Adrenal gland (tissue), 12 donors: ENCODE data around the gene NEO1. TPM values are rescaled to one million over a fixed set of nuclear protein-coding genes. Genes with fewer than 3 reads are reported as not detected.

Experiments used
- DNase-seq, 7 donors: peaks; one replicate each; pipeline ENCODE4 v3.0.0-alpha.2; 2019 to 2020
- H3K27ac ChIP-seq, 5 donors: fragments of 200-600 bp; sonication (generic) in 4 of 5; 1 replicate in 3 of 5; 2 replicates in 2 of 5; pipeline versions ENCODE4 v1.5.1 to v1.8.0; 2016 to 2020; ENCODE audit warnings: mild to moderate bottlenecking in 1 of 5
- H3K27me3 ChIP-seq: fragments of 200-600 bp; 2 replicates; pipeline ENCODE4 v1.8.0; 2021
- H3K36me3 ChIP-seq, 2 donors: fragments of 200-600 bp; replicated peaks in 1 of 2; 1 replicate in 1 of 2; 2 replicates in 1 of 2; pipeline versions ENCODE4 v1.5.1 to v1.8.0; 2018 to 2022
- H3K4me1 ChIP-seq, 2 donors: fragments of 200-600 bp; replicated peaks in 1 of 2; 1 replicate in 1 of 2; 2 replicates in 1 of 2; pipeline versions ENCODE4 v1.5.1 to v1.8.0; 2018 to 2021
- H3K4me3 ChIP-seq, 4 donors: fragments of 200-600 bp; sonication (generic) in 3 of 4; one replicate each; pipeline ENCODE4 v1.5.1; 2016 to 2018
- H3K9me3 ChIP-seq, 3 donors: fragments of 200-600 bp; sonication (generic) in 1 of 3; replicated peaks in 1 of 3; 1 replicate in 2 of 3; 2 replicates in 1 of 3; pipeline versions ENCODE4 v1.5.1 to v1.8.0; 2016 to 2021
- CTCF ChIP-seq, 6 experiments: fragments of 450-650 bp in 4 of 6; fragments of 200-600 bp in 2 of 6; sonication (generic) in 1 of 6; IDR thresholded peaks; 1 replicate in 5 of 6; 2 replicates in 1 of 6; pipeline versions ENCODE4 v1.5.1 to v1.8.0; 2016 to 2021; ENCODE audit warnings: antibody characterized with exemption in 6 of 6, mild to moderate bottlenecking in 2 of 6, moderate library complexity in 1 of 6
- POLR2A ChIP-seq, 2 donors: fragments of 450-650 bp; IDR thresholded peaks; one replicate each; pipeline ENCODE4 v1.6.1; 2017; ENCODE audit warnings: antibody characterized with exemption in 2 of 2, mild to moderate bottlenecking in 2 of 2, moderate library complexity in 1 of 2
- WGBS, 4 donors: extraction: QIAGEN DNeasy Blood & Tissue Kit in 2 of 4; methylation state at CpG; one replicate each; pipeline versions ENCODE4 v1.1.5 to v1.1.7; 2013 to 2017; 5-methylcytosine and 5-hydroxymethylcytosine counted together
- intact Hi-C, 2 donors: fragments of 100-400 bp; cut with DNase I; formaldehyde crosslinking; loops; one replicate each; pipeline versions ENCODE4 v1.14.1 to v1.15.0; 2022 to 2023
- polyA plus RNA-seq, 3 donors: library from polyadenylated mRNA; stranded (reverse); fragments of 200-250 nt in 2 of 3; fragments of 350-450 nt in 1 of 3; fragmentation: Illumina TruSeq in 1 of 3; extraction: RNeasy Lipid Tissue Mini Kit (QIAGEN cat#74804) in 1 of 3; gene quantifications; one replicate each; pipeline ENCODE4 v1.2.3, GENCODE V29; 2013 to 2014
- total RNA-seq, 9 donors: library from RNA; depleted of rRNA in 4 of 9; stranded (reverse); fragments of >200 nt in 4 of 9; fragments of 120-200 nt in 1 of 9; fragmentation: NEBNext Ultra II Directional in 1 of 9; extraction: Animal tissue kit (Norgen Biotek cat#: 25700) in 1 of 9; gene quantifications; one replicate each; pipeline versions ENCODE4 v1.1.0 to v1.2.4, GENCODE V29; 2013 to 2023
- donor health status: healthy with polysubstance abuse.
- donor health status: Bipolar disorder and iron deficiency.
- donor health status: DM: yes; HTN: yes; CAD: no.
- donor health status: DM: no; HTN: no; CAD: no.
- donor health status: DM: no; HTN: no; CAD: no.
- donor health status: DM: yes; HTN: yes; CAD: no.

NEO1 gene
- total and polyA plus RNA-seq, 12 donors, result 5.7 to 28.6 (median 17.1) TPM

DNA sequence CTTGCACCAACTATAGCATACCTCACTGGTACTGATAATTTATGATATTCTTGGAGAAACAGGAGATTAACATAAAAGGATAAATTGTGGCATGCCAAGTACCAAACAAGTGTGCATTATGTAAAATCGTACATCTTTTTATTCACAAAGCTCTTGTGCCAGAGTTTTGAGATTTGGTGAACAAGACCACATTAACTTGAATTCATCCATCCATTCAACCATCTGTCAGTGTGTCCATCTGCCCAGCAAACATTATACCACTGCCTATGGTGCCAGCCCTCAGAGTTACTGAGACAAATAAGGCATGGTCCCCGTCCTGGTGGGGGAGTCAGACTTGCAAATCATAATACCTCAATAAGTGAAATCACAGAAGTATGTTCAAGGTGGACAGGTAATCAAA lies 17.0 kb upstream of the NEO1 start:
- intact Hi-C loops, result no loop called here
- Histone ChIP-seq H3K9me3 (no peaks in the 10 kb centered on the region), H3K4me1 (no peaks in the 10 kb centered on the region), H3K27me3 (no peaks in the 10 kb centered on the region), H3K27ac (no peak overlapping the region), H3K4me3 (no peak overlapping the region), H3K36me3 (no peaks in the 10 kb centered on the region)
- WGBS, 4 donors, result 58 to 80% (median 72%) methylated on average over 2 of the region's 2 CpGs
- no peak for TF ChIP-seq CTCF (IDR thresholded peaks at IDR 0.05)
- TF ChIP-seq POLR2A (IDR thresholded peaks at IDR 0.05), result no peak
- no peak for DNase-seq

- H3K4me3 ChIP-seq, result no peak overlapping the region
- H3K9me3 ChIP-seq, result no peaks in the 10 kb centered on the region
- H3K36me3 ChIP-seq, result no peaks in the 10 kb centered on the region
- no peak overlapping the region for H3K27ac ChIP-seq
- intact Hi-C loops, result no loop called here
- no peaks in the 10 kb centered on the region for H3K27me3 ChIP-seq
- no peak for DNase-seq
- H3K4me1 ChIP-seq, result no peaks in the 10 kb centered on the region
- 66 to 72% (median 67%) methylated on average over 4 of the region's 4 CpGs for WGBS, 4 donors
- TF ChIP-seq POLR2A (IDR thresholded peaks at IDR 0.05) (no peak), CTCF (IDR thresholded peaks at IDR 0.05) (no peak)
These were observed 14.0 kb upstream of the NEO1 start for GRCh38 chr15:73038220-73038619.

DNA sequence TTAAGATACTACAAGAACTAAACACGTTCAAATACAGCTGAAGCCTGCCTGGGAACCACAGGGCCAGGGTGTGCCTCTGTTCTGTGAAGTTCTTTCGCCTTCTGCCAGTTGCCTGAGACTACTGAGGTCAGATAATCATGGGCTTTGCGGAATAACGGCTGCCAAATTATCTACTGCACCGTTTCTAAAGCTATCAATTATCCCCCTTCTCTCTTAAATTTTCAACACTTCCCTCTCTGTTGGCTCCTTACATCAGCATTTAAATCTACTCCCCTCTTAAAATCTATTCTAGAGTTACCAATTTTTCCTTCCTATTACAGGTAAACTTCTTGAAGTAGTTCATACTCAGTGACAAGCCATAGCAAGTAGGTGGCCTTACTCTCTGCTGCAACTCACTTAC lies 6.2 kb upstream of the NEO1 start:
- no peaks in the 10 kb centered on the region for H3K9me3 ChIP-seq
- H3K4me1 ChIP-seq, result peaks cover 0 to 5% of the 10 kb centered on the region in 2 donors
- H3K4me3 ChIP-seq, result no peak overlapping the region
- TF ChIP-seq POLR2A (IDR thresholded peaks at IDR 0.05), result no peak
- no peak for TF ChIP-seq CTCF (IDR thresholded peaks at IDR 0.05)
- no peaks in the 10 kb centered on the region for H3K36me3 ChIP-seq
- no peaks in the 10 kb centered on the region for H3K27me3 ChIP-seq
- no peak overlapping the region for H3K27ac ChIP-seq
- WGBS, 4 donors, result 52 to 63% (median 57%) methylated on average over 5 of the region's 5 CpGs
- intact Hi-C loops, result no loop called here
- DNase-seq, result no peak

DNA sequence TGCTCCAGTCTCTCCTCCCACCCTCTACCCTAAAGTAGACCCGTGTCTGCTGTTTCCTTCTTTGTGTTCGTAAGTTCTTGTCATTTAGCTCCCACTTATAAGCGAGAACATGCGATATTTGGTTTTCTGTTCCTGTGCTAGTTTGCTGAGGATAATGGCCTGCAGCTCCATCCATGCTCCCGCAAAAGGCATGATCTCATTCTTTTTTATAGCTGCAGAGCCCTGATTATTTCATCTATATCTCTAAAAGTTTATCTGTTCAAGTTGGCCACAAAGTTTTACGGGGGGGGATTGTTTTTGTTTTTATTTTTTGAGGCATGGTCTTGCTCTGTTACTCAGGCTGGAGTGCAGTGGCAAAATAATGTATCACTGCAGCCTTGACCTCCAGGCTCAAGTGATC lies 4.4 kb upstream of the NEO1 start:
- H3K36me3 ChIP-seq, result no peaks in the 10 kb centered on the region
- peaks cover 0 to 8% of the 10 kb centered on the region in 2 donors for H3K4me1 ChIP-seq
- WGBS, 4 donors, result 79 to 91% (median 85%) methylated on average over 6 of the region's 6 CpGs
- H3K27ac ChIP-seq, result no peak overlapping the region
- DNase-seq, result no peak
- intact Hi-C loops, result no loop called here
- no peaks in the 10 kb centered on the region for H3K27me3 ChIP-seq
- TF ChIP-seq CTCF (IDR thresholded peaks at IDR 0.05), result no peak
- no peak for TF ChIP-seq POLR2A (IDR thresholded peaks at IDR 0.05)
- H3K4me3 ChIP-seq, result no peak overlapping the region
- no peaks in the 10 kb centered on the region for H3K9me3 ChIP-seq
